T-helper 1 cell treated with Interleukin-12 subunit alpha and Interleukin-12 subunit beta and Interleukin-4 antibody, amounts not matched to agents 30 μg/mL and 1 μg/mL, for 36 hours (primary cell): ENCODE results near the gene SPATA20.

Experiments
- H3K27ac Mint-ChIP-seq: one replicate; pipeline ENCODE4 v1.8.0; 2021; ENCODE audit warnings: mild to moderate bottlenecking, mixed read lengths
- H3K27me3 Mint-ChIP-seq: one replicate; pipeline ENCODE4 v1.8.0; 2021; ENCODE audit warnings: low read depth, mixed read lengths
- H3K36me3 Mint-ChIP-seq: one replicate; pipeline ENCODE4 v1.8.0; 2021; ENCODE audit warnings: low read depth, mixed read lengths
- H3K4me1 Mint-ChIP-seq: one replicate; pipeline ENCODE4 v1.8.0; 2021; ENCODE audit warnings: low read depth, mixed read lengths
- H3K4me3 Mint-ChIP-seq: one replicate; pipeline ENCODE4 v1.8.0; 2021; ENCODE audit warnings: mild to moderate bottlenecking, moderate library complexity, mixed read lengths
- H3K9me3 Mint-ChIP-seq: one replicate; pipeline ENCODE4 v1.8.0; 2021; ENCODE audit warnings: mixed read lengths

The SPATA20 gene

DNA sequence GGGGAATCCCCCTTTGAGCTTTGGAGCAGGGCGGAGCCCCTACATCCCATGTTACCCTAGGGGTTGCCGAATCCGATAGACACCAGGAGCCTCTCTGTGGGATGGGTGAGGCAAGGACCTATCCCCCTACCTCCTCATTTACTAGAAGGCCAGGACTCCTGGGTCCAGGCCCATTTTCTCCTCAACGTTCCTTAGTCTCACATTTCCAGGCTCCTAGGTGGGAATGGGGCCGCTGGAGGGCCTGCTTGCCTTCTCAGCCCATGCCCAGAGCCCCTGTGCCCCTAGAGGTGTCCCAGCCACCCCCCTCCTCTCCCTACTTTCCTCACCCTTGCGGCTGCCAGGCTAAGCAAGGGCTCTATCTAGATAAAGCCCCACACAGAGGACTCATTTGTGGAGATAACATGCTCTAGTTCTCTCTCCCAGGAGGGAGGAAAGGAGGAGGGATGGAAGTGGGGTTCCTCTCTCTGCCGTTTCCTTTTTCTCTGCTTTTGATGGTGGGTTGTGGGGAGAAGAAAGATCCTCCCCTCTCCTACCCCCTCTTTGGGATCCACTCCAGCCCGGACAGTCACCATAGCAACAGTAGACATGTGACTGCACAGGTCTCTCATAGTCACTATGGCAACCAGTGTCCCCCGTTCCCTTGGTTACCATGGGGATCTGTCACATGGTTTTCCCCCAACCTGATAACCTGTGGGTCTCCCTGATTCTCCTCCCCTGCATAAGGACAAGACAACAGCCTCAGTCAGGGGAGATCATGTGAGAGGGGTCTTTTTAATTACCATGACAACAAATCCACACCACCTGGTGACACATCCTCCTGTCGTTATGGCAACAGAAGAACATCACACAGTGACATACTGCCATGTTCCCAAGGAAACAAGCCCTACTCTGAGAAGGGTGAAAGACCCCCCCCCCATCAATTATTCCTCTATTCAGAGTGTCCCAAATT, 18.7 kb downstream of the SPATA20 start:
- H3K27me3 Mint-ChIP-seq, result peaks cover 64% of the 10 kb centered on the region
- no peak overlapping the region for H3K27ac Mint-ChIP-seq
- H3K4me3 Mint-ChIP-seq, result no peak overlapping the region
- H3K4me1 Mint-ChIP-seq, result peaks cover 5% of the 10 kb centered on the region
- H3K9me3 Mint-ChIP-seq, result no peaks in the 10 kb centered on the region
- no peaks in the 10 kb centered on the region for H3K36me3 Mint-ChIP-seq

DNA sequence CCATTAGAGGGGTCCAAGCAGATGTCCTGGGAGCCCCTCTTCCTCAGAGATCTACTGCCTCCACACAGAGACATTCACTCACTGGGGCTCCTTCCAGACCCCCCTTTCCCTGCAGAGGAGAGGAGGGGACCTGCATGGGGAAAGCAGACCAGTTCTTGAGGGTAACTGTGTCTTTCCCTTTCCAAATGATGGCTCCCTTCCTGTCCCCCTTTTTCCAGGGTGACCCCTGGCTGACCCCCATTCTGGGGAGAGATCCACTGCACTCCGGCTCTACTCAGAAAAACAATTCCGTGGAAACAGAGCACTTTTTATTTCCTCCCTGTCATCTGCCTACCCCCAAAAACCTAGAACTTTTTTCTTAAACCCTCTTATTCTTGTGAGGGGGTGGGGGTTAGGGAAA, 19.9 kb downstream of the SPATA20 start:
- no peak overlapping the region for H3K27ac Mint-ChIP-seq
- H3K4me3 Mint-ChIP-seq, result no peak overlapping the region
- no peaks in the 10 kb centered on the region for H3K9me3 Mint-ChIP-seq

DNA sequence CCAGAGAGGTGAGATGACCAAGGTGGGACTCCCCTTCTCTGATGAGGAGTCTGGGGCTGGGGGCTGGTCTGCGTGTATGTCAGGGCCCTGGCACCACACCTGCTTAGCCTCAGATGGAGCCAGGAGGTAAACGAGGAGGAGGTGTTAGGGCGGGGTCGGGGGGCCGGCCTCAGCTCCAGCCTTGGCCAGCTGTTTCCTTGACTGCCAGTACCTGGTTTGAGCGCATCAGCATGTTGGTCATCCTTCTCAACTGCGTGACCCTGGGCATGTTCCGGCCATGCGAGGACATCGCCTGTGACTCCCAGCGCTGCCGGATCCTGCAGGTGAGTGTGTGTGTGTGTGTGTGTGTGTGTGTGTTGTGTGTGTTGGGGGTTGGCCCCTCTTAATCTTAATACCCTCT, 21.7 kb downstream of the SPATA20 start:
- Mint-ChIP-seq H3K4me3 (no peak overlapping the region), H3K27me3 (peaks cover 47% of the 10 kb centered on the region), H3K4me1 (no peaks in the 10 kb centered on the region)

More for the DNA sequence above, 19.9 kb downstream of the SPATA20 start:
- H3K27me3 Mint-ChIP-seq, result peaks cover 64% of the 10 kb centered on the region
- no peaks in the 10 kb centered on the region for H3K36me3 Mint-ChIP-seq
- peaks cover 5% of the 10 kb centered on the region for H3K4me1 Mint-ChIP-seq

DNA sequence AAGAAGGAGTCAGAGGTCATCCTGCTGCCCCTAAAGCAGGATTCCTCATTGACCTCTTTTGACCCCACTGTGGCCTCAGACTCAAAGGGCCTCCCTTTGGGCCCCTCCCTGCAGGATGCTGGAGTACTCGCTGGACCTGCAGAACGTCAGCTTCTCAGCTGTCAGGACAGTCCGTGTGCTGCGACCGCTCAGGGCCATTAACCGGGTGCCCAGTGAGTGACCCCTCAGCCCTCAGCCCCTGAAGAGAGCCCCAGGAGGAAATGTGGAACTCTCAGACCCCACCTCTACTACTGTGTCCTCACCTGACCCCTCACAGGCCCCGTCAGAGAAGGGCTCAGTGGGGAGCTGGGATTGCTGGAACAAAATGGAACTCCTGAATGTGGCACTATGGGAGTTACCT, 22.6 kb downstream of the SPATA20 start:
- Mint-ChIP-seq H3K9me3 (no peaks in the 10 kb centered on the region), H3K4me3 (no peak overlapping the region), H3K27ac (no peak overlapping the region), H3K27me3 (peaks cover 37% of the 10 kb centered on the region), H3K4me1 (no peaks in the 10 kb centered on the region), H3K36me3 (no peaks in the 10 kb centered on the region)

More for the DNA sequence above, 21.7 kb downstream of the SPATA20 start:
- Mint-ChIP-seq H3K9me3 (no peaks in the 10 kb centered on the region), H3K36me3 (no peaks in the 10 kb centered on the region), H3K27ac (no peak overlapping the region)

DNA sequence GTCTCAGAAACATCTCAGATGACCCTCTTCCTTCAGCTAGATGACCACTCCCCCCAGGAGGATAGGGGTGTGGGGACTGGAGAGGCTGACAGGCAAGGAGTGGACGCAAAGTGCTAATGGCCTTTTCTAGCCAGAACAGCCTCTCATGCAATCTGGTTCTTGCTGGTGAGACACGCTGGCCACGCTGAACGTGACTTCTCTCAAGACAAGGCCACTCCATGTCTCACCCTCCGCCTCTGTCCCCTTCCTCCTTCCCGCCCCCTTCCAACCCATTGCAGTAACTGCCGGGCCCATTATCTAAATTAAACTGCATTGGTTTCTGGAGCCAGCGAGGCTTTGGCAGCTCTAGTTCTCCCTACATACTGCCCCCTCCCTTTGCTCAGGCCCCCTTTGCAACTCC, 23.1 kb downstream of the SPATA20 start:
- H3K27ac Mint-ChIP-seq, result no peak overlapping the region
- no peak overlapping the region for H3K4me3 Mint-ChIP-seq
- H3K9me3 Mint-ChIP-seq, result no peaks in the 10 kb centered on the region
- H3K4me1 Mint-ChIP-seq, result no peaks in the 10 kb centered on the region
- H3K27me3 Mint-ChIP-seq, result peaks cover 33% of the 10 kb centered on the region
- no peaks in the 10 kb centered on the region for H3K36me3 Mint-ChIP-seq

DNA sequence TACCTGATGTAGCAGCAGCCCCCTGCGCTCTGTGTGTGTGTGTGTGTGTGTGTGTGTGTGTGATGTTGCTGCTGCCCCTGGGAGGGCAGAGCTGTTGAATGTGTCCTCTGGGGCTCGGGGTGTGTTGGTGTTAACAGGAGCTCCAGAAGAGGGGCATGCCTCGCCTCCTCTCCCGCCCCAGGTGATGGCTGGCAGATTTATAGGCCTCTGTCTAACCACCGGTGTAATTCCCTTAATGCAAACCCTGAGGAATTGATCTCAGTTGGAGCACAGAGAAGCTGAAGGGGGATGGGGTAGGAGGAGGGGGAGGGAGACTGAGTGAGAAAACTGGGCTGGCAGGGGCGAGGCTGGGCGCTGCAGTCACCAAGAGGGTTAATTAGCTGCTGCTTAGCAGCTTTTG, 23.6 kb downstream of the SPATA20 start:
- Mint-ChIP-seq H3K36me3 (no peaks in the 10 kb centered on the region), H3K9me3 (no peaks in the 10 kb centered on the region), H3K4me1 (no peaks in the 10 kb centered on the region), H3K27ac (no peak overlapping the region), H3K27me3 (peaks cover 28% of the 10 kb centered on the region), H3K4me3 (no peak overlapping the region)

DNA sequence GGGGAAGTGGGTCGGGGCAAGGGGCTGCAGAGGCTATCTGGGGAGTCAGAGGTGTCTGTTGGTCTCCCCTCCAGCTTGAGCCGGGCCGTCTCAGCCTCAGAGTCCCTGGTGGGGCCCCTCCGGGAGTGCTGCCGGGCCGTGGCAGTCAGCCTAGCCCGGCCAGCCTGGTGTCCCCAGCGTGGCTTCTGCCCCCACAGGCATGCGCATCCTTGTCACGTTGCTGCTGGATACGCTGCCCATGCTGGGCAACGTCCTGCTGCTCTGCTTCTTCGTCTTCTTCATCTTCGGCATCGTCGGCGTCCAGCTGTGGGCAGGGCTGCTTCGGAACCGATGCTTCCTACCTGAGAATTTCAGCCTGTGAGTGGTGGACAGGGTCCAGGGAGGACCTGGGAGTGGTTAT, 24.7 kb downstream of the SPATA20 start:
- no peaks in the 10 kb centered on the region for H3K9me3 Mint-ChIP-seq
- no peaks in the 10 kb centered on the region for H3K4me1 Mint-ChIP-seq
- H3K27me3 Mint-ChIP-seq, result peaks cover 16% of the 10 kb centered on the region
- H3K27ac Mint-ChIP-seq, result no peak overlapping the region
- H3K36me3 Mint-ChIP-seq, result no peaks in the 10 kb centered on the region
- H3K4me3 Mint-ChIP-seq, result no peak overlapping the region

DNA sequence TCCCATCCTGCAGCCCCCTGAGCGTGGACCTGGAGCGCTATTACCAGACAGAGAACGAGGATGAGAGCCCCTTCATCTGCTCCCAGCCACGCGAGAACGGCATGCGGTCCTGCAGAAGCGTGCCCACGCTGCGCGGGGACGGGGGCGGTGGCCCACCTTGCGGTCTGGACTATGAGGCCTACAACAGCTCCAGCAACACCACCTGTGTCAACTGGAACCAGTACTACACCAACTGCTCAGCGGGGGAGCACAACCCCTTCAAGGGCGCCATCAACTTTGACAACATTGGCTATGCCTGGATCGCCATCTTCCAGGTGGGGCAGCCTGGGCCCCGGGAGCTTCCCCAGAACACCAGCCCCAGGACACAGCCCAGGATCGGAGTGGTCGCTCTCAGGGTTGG, 25.6 kb downstream of the SPATA20 start:
- H3K27ac Mint-ChIP-seq, result no peak overlapping the region
- no peaks in the 10 kb centered on the region for H3K4me1 Mint-ChIP-seq
- H3K27me3 Mint-ChIP-seq, result peaks cover 10% of the 10 kb centered on the region
- no peak overlapping the region for H3K4me3 Mint-ChIP-seq
- H3K36me3 Mint-ChIP-seq, result no peaks in the 10 kb centered on the region
- H3K9me3 Mint-ChIP-seq, result no peaks in the 10 kb centered on the region

DNA sequence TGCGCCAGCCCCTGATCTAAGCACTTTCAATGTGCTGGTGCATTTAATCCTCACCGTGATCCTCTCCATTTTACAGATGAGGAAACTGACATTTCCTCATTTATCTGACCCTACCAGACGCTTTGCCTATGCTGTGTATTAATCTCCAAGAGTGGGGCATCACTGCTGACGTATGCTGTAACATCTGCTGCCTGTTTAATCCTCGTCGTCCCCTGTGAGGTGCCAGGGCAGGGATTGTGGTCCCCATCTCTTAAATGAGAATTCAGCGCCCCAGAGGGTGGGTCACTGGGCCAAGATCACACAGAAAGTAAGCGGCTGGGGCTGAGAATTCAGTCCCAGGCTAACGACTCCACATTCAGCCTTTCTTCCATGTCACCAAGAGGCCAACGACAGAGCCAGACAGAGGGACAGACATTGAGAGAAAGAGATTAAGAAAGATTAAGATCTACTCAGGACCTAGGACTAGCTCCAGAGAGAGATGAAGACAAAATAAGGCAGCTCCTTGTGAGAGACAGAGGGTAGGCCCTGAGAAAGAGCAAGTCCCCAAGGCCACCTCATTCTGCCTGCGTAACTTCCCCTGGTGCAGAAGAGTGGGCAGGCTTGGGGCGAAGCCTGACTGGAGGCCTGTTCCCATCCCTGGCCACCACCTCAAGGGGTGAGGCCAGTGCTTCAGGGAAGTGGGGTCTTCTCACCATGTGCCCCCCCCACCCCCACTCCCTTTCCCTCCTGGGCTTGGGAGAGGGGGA, 27.1 kb downstream of the SPATA20 start:
- no peaks in the 10 kb centered on the region for H3K4me1 Mint-ChIP-seq
- H3K36me3 Mint-ChIP-seq, result no peaks in the 10 kb centered on the region
- no peaks in the 10 kb centered on the region for H3K27me3 Mint-ChIP-seq
- H3K9me3 Mint-ChIP-seq, result no peaks in the 10 kb centered on the region
- no peak overlapping the region for H3K27ac Mint-ChIP-seq
- no peak overlapping the region for H3K4me3 Mint-ChIP-seq

DNA sequence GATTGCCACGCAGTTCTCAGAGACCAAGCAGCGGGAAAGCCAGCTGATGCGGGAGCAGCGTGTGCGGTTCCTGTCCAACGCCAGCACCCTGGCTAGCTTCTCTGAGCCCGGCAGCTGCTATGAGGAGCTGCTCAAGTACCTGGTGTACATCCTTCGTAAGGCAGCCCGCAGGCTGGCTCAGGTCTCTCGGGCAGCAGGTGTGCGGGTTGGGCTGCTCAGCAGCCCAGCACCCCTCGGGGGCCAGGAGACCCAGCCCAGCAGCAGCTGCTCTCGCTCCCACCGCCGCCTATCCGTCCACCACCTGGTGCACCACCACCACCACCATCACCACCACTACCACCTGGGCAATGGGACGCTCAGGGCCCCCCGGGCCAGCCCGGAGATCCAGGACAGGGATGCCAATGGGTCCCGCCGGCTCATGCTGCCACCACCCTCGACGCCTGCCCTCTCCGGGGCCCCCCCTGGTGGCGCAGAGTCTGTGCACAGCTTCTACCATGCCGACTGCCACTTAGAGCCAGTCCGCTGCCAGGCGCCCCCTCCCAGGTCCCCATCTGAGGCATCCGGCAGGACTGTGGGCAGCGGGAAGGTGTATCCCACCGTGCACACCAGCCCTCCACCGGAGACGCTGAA, 28.7 kb downstream of the SPATA20 start:
- no peaks in the 10 kb centered on the region for H3K4me1 Mint-ChIP-seq
- no peaks in the 10 kb centered on the region for H3K9me3 Mint-ChIP-seq
- H3K4me3 Mint-ChIP-seq, result no peak overlapping the region
- no peaks in the 10 kb centered on the region for H3K27me3 Mint-ChIP-seq
- no peaks in the 10 kb centered on the region for H3K36me3 Mint-ChIP-seq
- no peak overlapping the region for H3K27ac Mint-ChIP-seq

DNA sequence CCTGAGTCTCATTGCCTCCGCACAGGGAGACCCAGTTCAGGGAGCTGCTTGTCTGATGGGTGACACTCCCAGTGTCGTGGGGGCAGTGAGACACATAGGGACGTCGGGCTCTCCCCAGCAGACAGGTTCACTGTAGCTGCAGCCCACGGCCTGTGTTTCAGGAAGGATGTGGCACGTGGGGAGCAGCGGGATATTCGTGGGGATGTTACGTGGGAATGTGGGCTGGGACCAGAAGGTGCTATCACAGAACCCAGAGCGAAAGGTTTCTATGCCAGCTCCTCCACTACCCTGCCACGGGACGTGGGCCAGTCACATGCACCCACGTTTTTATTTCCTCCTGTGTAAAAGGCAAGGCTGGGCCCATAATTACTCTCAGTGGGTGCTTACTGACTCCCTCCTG, 29.9 kb downstream of the SPATA20 start:
- Mint-ChIP-seq H3K4me3 (no peak overlapping the region), H3K9me3 (no peaks in the 10 kb centered on the region), H3K27ac (no peak overlapping the region), H3K27me3 (peaks cover under 1% of the 10 kb centered on the region), H3K4me1 (no peaks in the 10 kb centered on the region), H3K36me3 (no peaks in the 10 kb centered on the region)

DNA sequence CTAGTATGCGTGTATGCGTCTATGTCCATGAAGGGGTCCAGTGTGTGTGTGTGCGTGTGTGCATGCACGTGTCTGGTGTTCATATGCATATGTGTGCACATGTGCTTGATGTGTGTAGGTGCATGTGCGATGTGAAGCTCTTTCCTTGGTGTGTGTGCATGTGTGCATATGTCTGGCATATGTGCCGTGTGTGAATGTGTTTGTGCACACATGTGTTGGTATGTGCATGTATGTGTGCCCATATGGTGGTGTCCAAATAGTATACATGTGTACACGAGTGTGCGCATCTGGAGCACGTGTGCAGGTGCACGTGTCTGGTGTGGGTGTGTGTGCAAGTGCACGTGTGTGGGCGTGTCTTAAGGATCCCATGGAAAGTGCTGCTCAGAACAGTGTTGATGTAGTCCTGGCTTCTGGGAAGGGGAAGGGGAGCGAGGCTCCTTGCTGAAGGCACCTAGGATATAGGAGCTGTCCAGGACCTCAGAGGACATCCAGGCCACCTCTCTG, 30.5 kb downstream of the SPATA20 start:
- Mint-ChIP-seq H3K27me3 (peaks cover 4% of the 10 kb centered on the region), H3K4me3 (no peak overlapping the region), H3K27ac (no peak overlapping the region), H3K4me1 (no peaks in the 10 kb centered on the region), H3K36me3 (no peaks in the 10 kb centered on the region), H3K9me3 (no peaks in the 10 kb centered on the region)

DNA sequence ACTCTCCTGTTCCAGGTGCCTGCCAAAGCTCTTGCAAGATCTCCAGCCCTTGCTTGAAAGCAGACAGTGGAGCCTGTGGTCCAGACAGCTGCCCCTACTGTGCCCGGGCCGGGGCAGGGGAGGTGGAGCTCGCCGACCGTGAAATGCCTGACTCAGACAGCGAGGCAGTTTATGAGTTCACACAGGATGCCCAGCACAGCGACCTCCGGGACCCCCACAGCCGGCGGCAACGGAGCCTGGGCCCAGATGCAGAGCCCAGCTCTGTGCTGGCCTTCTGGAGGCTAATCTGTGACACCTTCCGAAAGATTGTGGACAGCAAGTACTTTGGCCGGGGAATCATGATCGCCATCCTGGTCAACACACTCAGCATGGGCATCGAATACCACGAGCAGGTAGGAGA, 31.2 kb downstream of the SPATA20 start:
- Mint-ChIP-seq H3K36me3 (no peaks in the 10 kb centered on the region), H3K9me3 (no peaks in the 10 kb centered on the region), H3K4me3 (no peak overlapping the region), H3K27me3 (peaks cover 4% of the 10 kb centered on the region), H3K4me1 (no peaks in the 10 kb centered on the region), H3K27ac (no peak overlapping the region)

DNA sequence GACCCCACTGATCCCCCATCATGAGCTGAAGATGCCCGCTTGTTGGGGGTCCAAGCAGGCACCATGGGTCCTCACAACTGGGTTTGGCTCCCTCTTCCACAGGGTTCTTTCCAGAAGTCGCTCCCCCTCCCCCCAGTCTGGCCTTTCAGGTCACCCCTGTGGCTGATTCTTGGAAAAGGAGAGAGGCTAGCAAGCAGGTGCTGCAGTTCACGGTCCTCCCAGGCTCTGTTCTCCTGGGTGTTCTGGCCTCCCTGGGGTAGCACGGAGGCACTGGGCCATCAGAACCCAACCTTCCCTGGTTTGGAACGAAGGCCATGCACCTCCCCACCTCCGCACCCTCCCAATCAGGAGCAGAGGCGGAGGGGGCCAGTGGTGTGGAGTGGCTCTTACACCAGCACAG, 32.4 kb downstream of the SPATA20 start:
- H3K9me3 Mint-ChIP-seq, result no peaks in the 10 kb centered on the region
- H3K27me3 Mint-ChIP-seq, result peaks cover 4% of the 10 kb centered on the region
- H3K36me3 Mint-ChIP-seq, result no peaks in the 10 kb centered on the region

More for the DNA sequence above, 32.4 kb downstream of the SPATA20 start:
- H3K27ac Mint-ChIP-seq, result no peak overlapping the region
- no peaks in the 10 kb centered on the region for H3K4me1 Mint-ChIP-seq
- no peak overlapping the region for H3K4me3 Mint-ChIP-seq
